Thyroid gland (tissue), 4 donors: Measurements from ENCODE around the gene CTDP1.

Experiments used
- CTCF ChIP-seq, 6 experiments: fragments of 200-600 bp in 3 of 6; fragments of 450-650 bp in 3 of 6; sonication (generic) in 3 of 6; IDR thresholded peaks; one replicate each; pipeline ENCODE4 v1.5.1; 2016 to 2019; ENCODE audit warnings: antibody characterized with exemption in 6 of 6, mild to moderate bottlenecking in 2 of 6, inconsistent platforms in 1 of 6, moderate library complexity in 1 of 6
- POLR2A ChIP-seq, 2 donors: fragments of 450-650 bp; IDR thresholded peaks; one replicate each; pipeline ENCODE4 v1.6.1; 2017; ENCODE audit warnings: antibody characterized with exemption in 2 of 2, mild to moderate bottlenecking in 2 of 2, moderate library complexity in 1 of 2

GRCh38 chr18:79632765-79633164 lies 46.8 kb upstream of the CTDP1 start:
- TF ChIP-seq CTCF (IDR thresholded peaks at IDR 0.05) (no peak), POLR2A (IDR thresholded peaks at IDR 0.05) (no peak)
